Endodermal cell (in vitro differentiated cells): ENCODE data around the gene LMO7. TPM values are rescaled to one million over a fixed set of nuclear protein-coding genes. Genes with fewer than 3 reads are reported as not detected.

Source experiments
- DNase-seq: peaks from one replicate; pipeline ENCODE4 v3.0.0-alpha.2; 2017
- H3K27ac ChIP-seq: 2 replicates; pipeline ENCODE4 v1.5.1; 2013; ENCODE audit warnings: mild to moderate bottlenecking, low read depth, low read length, moderate library complexity
- H3K27me3 ChIP-seq: 2 replicates; pipeline ENCODE4 v1.6.1; 2013; ENCODE audit warnings: mild to moderate bottlenecking, low read length, moderate library complexity; ENCODE audit not compliant: insufficient read depth, control insufficient read depth, poor library complexity, severe bottlenecking
- H3K36me3 ChIP-seq: 2 replicates; pipeline ENCODE4 v1.7.0; 2013; ENCODE audit warnings: mild to moderate bottlenecking, low read length, moderate library complexity; ENCODE audit not compliant: control insufficient read depth, insufficient read depth
- H3K4me1 ChIP-seq: one replicate; pipeline ENCODE4 v1.7.0; 2013; ENCODE audit warnings: low read length; ENCODE audit not compliant: control insufficient read depth, insufficient read depth
- H3K4me3 ChIP-seq: 2 replicates; pipeline ENCODE4 v1.5.1; 2013; ENCODE audit warnings: mild to moderate bottlenecking, low read length, moderate library complexity
- H3K9ac ChIP-seq: 2 replicates; pipeline ENCODE4 v1.6.1; 2013; ENCODE audit warnings: mild to moderate bottlenecking, low read length, moderate library complexity; ENCODE audit not compliant: poor library complexity, severe bottlenecking; ENCODE audit errors: extremely low read depth
- H3K9me3 ChIP-seq: 2 replicates; pipeline ENCODE4 v1.6.1; 2013; ENCODE audit warnings: mild to moderate bottlenecking, low read length, moderate library complexity; ENCODE audit not compliant: control insufficient read depth
- H3K27ac Mint-ChIP-seq: 2 replicates; pipeline ENCODE4 v1.8.0; 2020; ENCODE audit warnings: mixed read lengths
- H3K27me3 Mint-ChIP-seq: 2 replicates; pipeline ENCODE4 v1.8.0; 2021; ENCODE audit warnings: mild to moderate bottlenecking, mixed read lengths; ENCODE audit not compliant: insufficient read depth
- H3K36me3 Mint-ChIP-seq: 2 replicates; pipeline ENCODE4 v1.8.0; 2020; ENCODE audit warnings: low read depth, mixed read lengths
- H3K4me1 Mint-ChIP-seq: 2 replicates; pipeline ENCODE4 v1.8.0; 2020; ENCODE audit warnings: mixed read lengths
- H3K4me3 Mint-ChIP-seq: 2 replicates; pipeline ENCODE4 v1.8.0; 2020; ENCODE audit warnings: mild to moderate bottlenecking, moderate library complexity, mixed read lengths
- H3K9me3 Mint-ChIP-seq: 2 replicates; pipeline ENCODE4 v1.8.0; 2020; ENCODE audit warnings: mild to moderate bottlenecking, mixed read lengths
- WGBS, 2 experiments: methylation state at CpG; one replicate each; pipeline versions ENCODE4 v1.1.5 to v1.1.7; 2013; ENCODE audit warnings: missing lambda C conversion rate in 2 of 2, mixed read lengths in 1 of 2; ENCODE audit not compliant: insufficient coverage in 1 of 2, insufficient read length in 1 of 2; 5-methylcytosine and 5-hydroxymethylcytosine counted together
- total RNA-seq, 2 donors: library from RNA; stranded (reverse); fragmentation: NEBNext Ultra II Directional in 1 of 2; extraction: Animal tissue kit (Norgen Biotek cat#: 25700) in 1 of 2; gene quantifications; 2 replicates in 1 of 2; 3 replicates in 1 of 2; pipeline ENCODE4 v1.2.1, GENCODE V29; 2021
- TF ChIP-seq, protein P1 (sequence below): fragments of 200-600 bp; sonication (generic); conservative IDR thresholded peaks from 2 replicates; pipeline ENCODE4 v1.5.0; 2021; ENCODE audit warnings: antibody characterized with exemption, mild to moderate bottlenecking

Gene LMO7
- total RNA-seq, 2 donors from 2014 or later, result 9.9 to 14.1 TPM

DNA sequence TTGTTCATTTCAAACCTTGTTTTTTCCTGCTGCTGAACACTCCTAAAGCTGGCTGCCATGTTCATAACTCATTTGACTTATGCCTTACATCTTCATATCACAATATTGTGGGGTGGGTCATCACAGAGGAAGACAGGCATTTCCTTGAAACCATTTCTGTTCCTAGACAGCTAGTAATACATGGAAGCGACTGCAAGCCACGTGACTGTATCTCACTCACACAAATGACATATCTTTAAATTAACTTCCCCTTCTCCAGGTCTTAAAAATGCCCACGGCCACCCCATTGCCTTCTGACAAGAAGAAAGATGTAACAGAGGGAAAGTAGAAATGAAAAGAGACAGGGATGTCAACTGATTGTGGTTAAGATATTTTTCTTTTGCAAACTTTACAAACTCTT, 236.8 kb downstream of the LMO7 start:
- no peaks in the 10 kb centered on the region for H3K27me3 ChIP-seq
- WGBS, 2 experiments, result 94% methylated on average over 3 of the region's 3 CpGs; no CpG with 5 or more reads in 1 of the 2 experiments
- no peaks in the 10 kb centered on the region for H3K9me3 Mint-ChIP-seq
- no peak overlapping the region for H3K4me3 ChIP-seq
- no peaks in the 10 kb centered on the region for H3K36me3 ChIP-seq
- no peak overlapping the region for H3K4me3 Mint-ChIP-seq
- TF ChIP-seq, protein P1, sequence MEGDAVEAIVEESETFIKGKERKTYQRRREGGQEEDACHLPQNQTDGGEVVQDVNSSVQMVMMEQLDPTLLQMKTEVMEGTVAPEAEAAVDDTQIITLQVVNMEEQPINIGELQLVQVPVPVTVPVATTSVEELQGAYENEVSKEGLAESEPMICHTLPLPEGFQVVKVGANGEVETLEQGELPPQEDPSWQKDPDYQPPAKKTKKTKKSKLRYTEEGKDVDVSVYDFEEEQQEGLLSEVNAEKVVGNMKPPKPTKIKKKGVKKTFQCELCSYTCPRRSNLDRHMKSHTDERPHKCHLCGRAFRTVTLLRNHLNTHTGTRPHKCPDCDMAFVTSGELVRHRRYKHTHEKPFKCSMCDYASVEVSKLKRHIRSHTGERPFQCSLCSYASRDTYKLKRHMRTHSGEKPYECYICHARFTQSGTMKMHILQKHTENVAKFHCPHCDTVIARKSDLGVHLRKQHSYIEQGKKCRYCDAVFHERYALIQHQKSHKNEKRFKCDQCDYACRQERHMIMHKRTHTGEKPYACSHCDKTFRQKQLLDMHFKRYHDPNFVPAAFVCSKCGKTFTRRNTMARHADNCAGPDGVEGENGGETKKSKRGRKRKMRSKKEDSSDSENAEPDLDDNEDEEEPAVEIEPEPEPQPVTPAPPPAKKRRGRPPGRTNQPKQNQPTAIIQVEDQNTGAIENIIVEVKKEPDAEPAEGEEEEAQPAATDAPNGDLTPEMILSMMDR, result no peak
- no peaks in the 10 kb centered on the region for H3K27me3 Mint-ChIP-seq
- H3K4me1 ChIP-seq, result peaks cover 9% of the 10 kb centered on the region
- H3K27ac Mint-ChIP-seq, result no peak overlapping the region
- no peaks in the 10 kb centered on the region for H3K9me3 ChIP-seq
- no peak overlapping the region for H3K9ac ChIP-seq
- DNase-seq, result no peak
- H3K4me1 Mint-ChIP-seq, result peaks cover 23% of the 10 kb centered on the region
- H3K27ac ChIP-seq, result no peak overlapping the region
- no peaks in the 10 kb centered on the region for H3K36me3 Mint-ChIP-seq

DNA sequence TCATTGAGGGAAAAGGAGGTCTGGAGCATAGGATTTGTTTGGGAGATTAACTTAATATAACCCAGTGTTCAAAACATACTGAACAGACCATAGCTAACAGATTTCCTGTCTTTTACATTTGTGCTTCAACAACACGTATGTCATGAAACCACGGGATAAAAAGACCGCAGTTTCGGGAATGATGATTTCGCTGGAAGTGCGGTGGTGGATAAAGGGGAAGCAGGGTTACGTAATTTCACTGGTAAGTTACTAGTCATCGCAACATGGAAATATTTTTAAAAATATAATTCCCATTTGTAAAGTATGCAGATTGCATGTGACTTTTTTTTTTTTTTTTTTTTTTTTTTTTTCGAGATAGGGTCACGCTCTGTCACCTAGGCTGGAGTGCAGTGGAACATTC, 237.4 kb downstream of the LMO7 start:
- no peak for DNase-seq
- 96 to 100% methylated on average over 1 to 9 of the region's 10 CpGs for WGBS, 2 experiments
- Histone ChIP-seq H3K27ac (no peak overlapping the region), H3K4me3 (no peak overlapping the region), H3K27me3 (no peaks in the 10 kb centered on the region), H3K4me1 (peaks cover 9% of the 10 kb centered on the region), H3K9me3 (no peaks in the 10 kb centered on the region), H3K9ac (no peak overlapping the region), H3K36me3 (no peaks in the 10 kb centered on the region)
- Mint-ChIP-seq H3K4me1 (peaks cover 24% of the 10 kb centered on the region), H3K9me3 (no peaks in the 10 kb centered on the region), H3K27ac (no peak overlapping the region), H3K27me3 (no peaks in the 10 kb centered on the region), H3K36me3 (no peaks in the 10 kb centered on the region), H3K4me3 (no peak overlapping the region)
- TF ChIP-seq, protein P1, result no peak

DNA sequence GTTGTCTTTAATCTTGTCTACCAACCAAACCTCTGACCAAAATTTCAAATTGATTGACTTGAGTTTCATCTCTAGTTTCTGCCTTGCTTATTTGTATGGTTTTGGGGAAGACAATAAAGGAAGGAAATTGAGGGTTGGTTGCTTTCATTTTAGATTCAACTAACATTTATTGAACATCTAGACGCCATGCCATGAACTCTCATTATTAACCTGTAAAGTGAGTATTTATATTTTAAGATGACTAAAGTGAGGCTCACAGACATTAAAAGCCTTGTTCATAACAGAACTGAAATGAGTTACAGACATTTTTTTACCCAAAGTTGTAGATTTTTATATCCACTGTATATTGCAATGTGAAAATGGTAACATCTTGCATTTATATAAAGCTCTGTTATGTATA, 239.3 kb downstream of the LMO7 start:
- TF ChIP-seq, protein P1, result no peak
- Mint-ChIP-seq H3K36me3 (no peaks in the 10 kb centered on the region), H3K27ac (no peak overlapping the region), H3K4me3 (no peak overlapping the region), H3K4me1 (peaks cover 15% of the 10 kb centered on the region), H3K9me3 (no peaks in the 10 kb centered on the region), H3K27me3 (no peaks in the 10 kb centered on the region)
- H3K27me3 ChIP-seq, result no peaks in the 10 kb centered on the region
- no peaks in the 10 kb centered on the region for H3K36me3 ChIP-seq
- no peak overlapping the region for H3K4me3 ChIP-seq
- no peak overlapping the region for H3K9ac ChIP-seq
- no peak for DNase-seq
- no peaks in the 10 kb centered on the region for H3K9me3 ChIP-seq
- peaks cover 9% of the 10 kb centered on the region for H3K4me1 ChIP-seq
- H3K27ac ChIP-seq, result no peak overlapping the region
- no CpG with 5 or more reads among the region's 1 CpG for WGBS, 2 experiments
